Activated CD4-positive, alpha-beta T cell treated with anti-CD3 and anti-CD28 coated beads for 1 hour (primary cell): ENCODE measurements around the gene GLYATL1B.
"Not testable (repeated sequence)": the region's sequence is repeated elsewhere in the genome, so short reads cannot be mapped to it uniquely, and the experiment has no call there.

ENCODE experiments used
- DNase-seq: peaks from one replicate; pipeline ENCODE4 v3.0.0-alpha.2; 2020

The GLYATL1B gene, protein sequence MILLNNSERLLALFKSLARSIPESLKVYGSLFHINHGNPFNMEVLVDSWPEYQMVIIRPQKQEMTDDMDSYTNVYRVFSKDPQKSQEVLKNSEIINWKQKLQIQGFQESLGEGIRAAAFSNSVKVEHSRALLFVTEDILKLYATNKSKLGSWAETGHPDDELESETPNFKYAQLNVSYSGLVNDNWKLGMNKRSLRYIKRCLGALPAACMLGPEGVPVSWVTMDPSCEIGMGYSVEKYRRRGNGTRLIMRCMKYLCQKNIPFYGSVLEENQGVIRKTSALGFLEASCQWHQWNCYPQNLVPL

DNA sequence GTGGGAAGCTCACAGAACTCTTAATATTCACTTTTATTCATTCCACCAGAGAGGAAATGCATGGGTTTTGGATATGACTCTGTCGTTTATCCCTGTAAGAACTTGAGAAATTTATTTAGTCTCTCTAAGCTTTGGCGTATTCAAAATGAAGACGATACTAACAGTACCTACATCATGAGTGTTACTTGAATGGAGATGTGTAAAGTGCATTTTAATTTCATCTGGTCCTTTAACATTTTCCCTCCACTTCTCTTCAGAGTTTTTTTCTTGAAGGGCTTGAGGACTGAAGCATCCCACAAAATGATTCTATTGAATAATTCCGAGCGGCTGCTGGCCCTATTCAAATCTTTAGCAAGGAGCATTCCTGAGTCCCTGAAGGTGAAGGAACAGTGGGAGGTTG lies at the start of gene GLYATL1B:
Gene GLYATL1B (plus strand): TSS at position 301 of the 400 bp plus-strand sequence. CDS start 0 bp downstream, at position 301.
- DNase-seq, result not testable (repeated sequence)

DNA sequence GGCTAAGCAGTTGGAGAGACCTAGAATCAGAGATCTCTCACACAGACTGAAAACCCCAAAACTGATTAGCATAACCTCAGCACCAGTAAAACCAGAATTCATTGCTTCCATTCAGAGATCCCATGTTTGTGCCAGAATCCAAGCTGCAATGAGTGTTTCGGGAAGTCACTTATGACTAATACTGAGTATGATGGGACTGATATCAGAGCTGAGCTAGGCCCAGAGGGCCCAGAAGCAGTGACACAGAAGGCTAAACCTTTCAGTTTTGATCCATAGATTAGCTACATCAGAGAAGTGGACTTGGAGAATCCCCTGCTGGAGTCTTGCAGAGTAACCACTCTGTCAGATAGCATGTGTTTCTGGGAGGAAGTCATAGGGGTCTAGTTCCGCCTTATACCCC lies 49.6 kb upstream of the GLYATL1B start:
- DNase-seq, result not testable (repeated sequence)

DNA sequence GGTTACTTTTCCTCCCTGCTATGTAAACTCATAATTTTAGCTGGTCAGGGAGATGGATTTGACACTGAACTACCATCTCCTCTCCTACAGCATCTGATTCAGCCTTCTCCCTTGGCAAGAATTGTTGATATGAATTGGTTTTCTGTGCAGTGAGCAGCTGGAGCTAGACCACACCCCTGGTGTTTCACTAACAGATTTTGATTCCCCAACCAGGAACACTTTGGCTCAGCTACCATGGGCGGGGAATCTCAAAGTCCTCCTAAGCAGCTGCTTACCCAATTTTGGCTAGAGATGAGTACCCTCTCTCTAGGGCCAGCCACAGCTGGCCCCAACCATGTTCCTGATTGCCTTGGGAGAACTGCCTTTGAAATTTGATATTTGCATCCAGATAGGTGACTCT lies 48.7 kb upstream of the GLYATL1B start:
- not testable (repeated sequence) for DNase-seq

DNA sequence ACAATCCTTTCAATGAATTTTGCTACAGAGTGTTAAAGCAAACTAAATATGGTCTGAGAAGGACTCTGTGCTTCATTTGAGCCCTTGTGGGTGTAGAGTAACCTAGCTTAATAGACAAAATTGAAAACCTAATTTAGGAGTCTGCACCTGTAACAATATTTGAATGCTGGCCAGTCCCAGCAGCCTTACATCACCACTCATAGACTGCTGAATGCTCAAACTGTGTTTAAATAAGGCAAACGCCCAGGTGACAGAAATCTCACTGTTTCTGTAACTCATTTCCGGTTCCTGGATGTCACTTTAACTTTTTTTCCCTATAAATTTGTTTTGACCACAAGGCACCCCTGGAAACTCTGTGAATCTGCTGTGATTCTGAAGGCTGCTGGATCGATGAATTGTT lies 45.5 kb upstream of the GLYATL1B start:
- DNase-seq, result no peak

DNA sequence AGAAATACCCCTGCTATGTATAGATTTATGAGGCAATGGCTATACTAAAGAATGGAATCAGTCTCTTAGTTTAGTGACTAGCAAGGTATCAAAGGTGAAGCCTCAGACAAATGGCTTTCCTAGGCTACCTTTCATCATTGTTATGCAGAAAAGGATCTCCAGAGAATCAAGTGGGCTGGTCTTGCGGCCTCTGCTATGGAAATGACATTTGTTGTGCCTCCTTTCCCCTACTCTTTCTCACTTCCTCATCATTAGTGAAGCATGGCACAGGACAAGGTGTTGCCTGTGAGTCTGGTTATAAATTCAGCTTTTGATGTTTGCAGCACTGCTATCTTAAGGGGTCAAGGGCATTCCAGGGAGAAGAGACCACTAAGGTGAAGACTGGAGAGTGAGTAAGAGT lies 34.7 kb upstream of the GLYATL1B start:
- not testable (repeated sequence) for DNase-seq

DNA sequence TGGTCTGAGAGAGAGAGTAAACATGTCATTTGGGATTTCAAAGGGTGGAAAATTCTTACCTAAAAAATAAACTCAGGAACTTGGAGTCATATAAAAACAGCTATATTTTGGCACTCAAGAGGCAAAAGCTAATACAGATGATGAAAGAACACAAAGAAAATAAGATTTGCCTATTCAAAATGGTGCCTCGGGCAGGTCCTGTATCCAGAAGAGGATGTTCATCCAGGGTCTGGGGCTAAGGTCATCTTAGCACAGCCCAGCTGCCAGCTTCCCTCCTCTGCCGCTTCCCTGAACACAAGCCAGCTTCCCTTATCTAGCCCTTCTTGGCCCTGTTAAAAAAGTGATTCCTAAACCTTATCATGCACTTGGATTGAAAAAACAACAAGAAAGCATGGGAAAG lies 33.8 kb upstream of the GLYATL1B start:
- not testable (repeated sequence) for DNase-seq

DNA sequence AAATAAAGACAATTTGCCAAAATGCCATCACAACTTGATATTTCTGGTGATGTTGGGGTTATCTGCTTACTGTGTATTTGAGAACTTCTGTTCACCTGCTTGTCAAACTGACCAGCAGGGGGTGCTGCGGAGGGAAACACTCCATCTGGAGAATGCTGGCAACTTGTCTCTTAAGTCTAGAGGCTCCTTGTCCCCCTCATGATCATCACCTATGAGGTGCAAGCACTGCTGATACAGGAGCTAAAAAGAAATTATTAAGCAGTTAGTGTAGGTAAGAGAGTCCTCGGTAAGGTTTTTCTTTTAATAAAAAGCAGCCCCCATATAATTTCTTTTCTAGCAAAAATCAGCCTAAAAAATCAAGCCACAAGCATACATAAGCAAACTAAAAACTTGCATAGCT lies 32.7 kb upstream of the GLYATL1B start:
- peak; percentile 67 for DNase-seq

DNA sequence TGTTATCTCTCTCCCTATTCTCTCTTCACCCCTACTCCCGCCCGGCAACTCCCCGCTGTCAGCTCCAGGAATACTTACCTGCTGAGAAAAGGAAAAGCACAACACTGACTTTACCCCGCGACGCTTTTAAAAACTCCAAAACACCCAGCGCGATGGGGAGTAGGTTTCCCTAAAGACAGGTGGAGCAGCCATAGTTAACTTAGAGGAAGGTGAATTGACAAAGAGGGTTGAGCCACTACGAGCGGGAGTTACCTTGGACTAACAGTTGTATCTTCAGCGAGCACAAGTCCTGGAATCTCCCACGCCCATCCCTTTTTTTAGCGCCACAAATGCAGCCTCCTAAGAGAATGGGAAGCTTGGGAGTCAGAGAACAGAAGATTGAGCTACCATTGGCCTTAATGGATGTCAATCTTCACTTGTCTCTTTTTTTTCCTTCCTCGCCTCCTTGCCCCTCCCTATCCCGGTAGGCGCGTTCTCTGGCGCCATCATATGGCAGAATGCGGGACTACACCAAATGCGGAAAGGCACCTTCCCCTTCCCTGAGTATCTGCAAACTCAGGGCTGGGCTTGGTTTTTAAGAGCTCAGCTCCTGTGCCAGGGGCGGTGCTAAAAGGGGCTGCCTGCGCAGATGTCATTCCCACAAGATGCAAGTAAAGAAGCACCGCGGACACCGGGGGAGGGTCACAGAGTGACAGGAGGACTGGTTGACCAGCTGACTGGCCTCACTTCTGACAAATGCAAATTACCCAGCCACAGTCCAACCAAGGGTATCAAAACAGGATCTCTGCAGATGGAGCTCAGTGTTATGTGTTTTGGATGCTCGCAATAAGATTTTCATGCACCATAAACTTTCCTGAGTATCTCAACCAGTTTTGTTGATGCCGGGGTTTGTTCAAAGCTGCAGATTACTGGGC lies 27.7 kb upstream of the GLYATL1B start:
- DNase-seq, result peak; percentile 56

DNA sequence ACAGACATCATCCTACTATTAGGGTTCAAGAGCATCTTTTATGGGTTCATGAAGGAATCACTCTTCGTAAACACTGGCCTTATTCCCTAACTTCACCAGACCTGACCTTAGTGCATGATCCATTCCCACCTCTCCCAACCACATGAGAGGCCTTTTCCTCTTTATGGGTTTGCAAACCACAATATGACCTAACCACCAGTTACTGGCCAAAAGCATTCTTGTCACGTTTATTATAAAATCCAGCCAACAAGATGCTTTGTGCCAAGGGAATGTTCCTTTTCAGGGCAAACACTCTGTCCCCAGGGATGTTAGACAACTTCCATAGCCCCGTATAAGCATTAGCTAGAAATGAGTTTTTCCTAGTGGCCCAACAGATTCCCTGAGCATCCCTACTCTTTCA lies 26.0 kb upstream of the GLYATL1B start:
- DNase-seq, result not testable (repeated sequence)

DNA sequence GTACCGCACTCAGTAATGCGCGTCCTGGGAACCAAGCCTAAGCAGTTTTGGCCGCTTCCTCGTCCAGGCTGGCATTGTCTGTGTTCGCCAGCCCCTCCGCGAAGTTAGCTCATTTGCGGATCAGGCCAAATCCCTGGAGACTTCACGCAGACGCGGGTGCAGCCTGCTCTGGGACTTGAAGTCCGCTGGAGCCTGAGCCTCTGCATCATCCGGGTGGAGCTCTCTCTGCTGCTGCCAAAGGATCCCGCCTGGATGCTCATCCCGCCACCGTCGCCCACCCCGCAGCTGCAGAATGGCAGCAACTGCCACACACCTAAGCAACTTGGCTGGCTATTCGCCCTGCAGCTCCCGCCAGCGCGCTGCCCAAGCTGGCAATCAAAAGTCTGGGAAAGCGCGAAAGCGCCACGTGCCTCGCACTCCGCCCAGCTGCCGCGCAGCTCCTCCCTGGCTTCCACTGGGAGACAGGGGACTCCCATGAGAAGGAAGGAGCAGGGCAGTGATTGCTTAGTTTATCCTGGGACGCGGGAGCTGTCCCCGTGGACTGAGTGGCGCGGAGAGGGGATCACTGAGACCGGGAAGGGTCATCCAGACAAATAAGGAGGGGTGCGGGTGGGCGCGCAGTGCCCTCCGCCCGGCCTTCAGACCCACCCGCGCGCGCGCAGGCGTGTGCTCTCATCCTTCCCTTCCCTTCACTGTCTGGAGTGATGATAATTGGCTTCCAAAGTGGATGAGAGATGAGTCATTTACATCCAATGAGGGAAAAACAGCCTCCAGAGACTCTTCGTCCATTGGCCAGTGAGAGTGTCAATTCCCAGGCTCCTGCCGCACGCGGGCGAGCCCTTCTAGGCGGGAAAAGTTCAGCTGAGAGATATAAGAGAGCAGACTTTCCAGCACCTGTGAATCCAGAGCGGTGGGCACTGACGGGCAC lies 23.2 kb upstream of the GLYATL1B start:
- DNase-seq, result no peak

DNA sequence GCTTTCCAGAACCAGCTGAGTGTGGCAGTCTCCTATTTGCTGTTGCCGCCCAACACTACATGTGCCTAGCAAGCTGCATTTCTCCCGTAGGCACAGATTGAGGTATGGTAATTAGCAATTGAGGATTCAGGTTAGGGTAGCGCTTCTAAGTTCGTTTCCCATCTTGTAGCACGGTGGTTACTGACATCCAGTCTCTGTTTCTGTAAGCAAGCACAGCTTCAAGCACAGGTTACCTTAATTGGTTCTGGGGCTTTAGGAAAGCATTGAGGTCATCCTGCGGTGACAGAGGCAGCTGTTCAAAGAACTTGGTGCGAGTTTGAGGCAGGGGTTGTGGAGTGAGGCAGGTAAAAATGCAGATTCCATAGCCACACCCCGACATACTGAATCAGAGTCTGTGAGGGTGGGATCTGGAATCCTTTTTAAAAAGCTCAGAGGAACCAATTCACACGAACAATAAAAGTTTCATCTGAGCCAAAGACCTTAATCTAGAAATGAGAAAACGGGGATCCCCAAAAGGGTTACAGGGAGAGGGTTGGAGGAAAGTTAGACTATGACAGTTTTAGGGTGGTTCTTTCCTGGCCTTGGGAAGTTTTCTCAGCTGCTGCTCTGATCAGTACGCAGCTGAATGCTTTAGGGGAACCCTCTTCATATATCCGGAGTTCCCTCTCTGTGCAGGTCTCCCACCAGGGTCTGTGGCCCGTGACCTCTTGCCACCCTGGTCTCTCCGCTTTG lies 21.9 kb upstream of the GLYATL1B start:
- DNase-seq, result not testable (repeated sequence)

DNA sequence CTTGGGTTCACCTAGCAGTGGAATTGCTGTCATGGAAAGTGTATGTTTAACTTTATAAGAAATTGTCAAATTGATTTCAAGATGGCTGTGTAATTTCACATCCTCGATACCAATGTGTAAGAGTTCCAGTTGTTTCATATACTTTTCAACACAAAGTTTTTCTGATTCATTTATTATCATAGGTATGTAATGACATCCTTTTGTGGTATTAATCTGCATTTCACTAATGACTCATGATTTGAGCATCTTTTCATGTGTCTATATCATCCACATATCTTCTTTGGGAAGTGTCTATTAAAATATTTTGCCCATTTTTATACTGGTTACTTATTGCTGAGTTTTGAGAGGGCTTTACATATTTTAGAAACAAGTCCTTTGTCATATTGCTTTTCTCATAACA lies 17.0 kb upstream of the GLYATL1B start:
- no peak for DNase-seq

DNA sequence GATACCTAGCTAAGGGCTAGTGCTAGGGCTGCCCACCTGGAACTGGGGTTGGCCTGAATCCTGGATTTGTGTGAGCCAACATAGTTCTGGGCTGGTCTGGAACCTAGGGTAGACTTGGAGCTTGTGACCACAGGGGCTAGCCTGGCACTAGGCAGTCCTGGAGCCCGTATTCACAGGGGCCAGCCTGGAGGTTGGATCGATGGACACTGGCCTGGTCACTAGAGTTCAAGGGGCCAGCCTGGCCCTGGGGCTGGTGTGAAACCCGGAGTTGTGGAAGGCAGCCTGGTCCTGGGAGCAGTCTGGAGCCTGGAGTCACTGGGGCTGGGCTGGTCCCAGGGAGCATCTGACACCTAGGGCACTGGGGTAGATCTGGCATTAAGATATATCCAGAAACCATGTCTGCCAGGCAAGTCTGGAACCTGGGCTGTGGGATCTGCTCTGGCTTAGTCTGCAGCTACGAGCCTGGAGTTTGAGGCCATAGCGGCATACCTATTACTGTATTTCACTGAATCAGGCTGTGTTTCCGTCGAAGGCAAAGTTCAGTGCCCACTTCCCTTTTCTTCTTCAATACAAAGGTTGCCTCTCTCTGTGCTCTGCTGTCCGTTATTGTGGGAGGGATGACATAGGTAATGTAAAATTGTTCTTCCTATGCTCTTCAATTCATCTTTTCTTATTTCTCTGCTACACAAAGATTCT lies 9.1 kb upstream of the GLYATL1B start:
- no peak for DNase-seq

DNA sequence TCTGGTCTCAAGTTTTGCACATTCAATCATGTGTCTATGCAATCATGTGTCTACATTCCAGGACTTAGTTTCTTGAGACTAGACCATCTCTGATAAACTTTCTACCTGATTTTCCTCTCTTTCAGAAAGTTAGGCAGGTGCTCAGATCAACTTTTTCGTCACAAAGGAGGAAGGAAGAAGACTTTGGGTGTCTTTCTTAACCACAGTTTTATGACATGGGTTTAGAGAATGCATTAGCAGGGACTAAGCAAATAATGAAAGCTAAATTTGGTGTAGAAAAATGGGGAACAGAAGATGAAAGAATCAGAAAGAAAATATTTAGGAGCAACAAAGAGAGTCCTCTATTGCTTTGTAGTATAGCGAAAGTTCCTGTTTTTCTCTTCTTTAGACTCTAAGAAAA lies 7.7 kb upstream of the GLYATL1B start:
- DNase-seq, result no peak

DNA sequence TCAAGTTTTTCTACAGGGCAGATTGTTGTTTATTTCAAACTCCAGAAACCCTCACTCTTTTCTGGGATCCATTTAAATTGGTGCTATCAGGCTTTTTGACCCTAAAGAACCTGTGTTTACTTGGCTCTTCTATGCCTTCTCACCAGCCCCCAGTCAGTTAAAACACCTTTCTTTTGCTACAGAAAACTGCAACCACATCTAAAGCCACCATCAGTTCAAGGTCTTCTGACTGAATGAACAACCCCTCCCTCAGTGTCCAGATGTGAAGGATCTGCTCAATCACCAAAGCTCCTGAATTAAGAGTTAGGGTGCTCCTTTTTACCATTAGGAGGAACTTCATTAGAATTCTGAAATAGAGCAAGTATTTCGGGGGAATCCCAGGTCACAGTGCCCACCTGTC lies 7.0 kb upstream of the GLYATL1B start:
- no peak for DNase-seq

DNA sequence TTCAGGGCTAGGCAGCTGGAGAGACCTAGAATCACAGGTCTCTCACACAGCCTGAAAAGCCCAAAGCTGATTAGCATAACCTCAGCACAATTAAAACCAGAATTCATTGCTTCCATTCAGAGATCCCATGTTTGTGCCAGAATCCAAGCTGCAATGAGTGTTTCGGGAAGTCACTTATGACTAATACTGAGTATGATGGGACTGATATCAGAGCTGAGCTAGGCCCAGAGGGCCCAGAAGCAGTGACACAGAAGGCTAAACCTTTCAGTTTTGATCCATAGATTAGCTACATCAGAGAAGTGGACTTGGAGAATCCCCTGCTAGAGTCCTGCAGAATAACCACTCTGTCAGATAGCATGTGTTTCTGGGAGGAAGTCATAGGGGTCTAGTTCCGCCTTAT lies 5.7 kb upstream of the GLYATL1B start:
- not testable (repeated sequence) for DNase-seq

DNA sequence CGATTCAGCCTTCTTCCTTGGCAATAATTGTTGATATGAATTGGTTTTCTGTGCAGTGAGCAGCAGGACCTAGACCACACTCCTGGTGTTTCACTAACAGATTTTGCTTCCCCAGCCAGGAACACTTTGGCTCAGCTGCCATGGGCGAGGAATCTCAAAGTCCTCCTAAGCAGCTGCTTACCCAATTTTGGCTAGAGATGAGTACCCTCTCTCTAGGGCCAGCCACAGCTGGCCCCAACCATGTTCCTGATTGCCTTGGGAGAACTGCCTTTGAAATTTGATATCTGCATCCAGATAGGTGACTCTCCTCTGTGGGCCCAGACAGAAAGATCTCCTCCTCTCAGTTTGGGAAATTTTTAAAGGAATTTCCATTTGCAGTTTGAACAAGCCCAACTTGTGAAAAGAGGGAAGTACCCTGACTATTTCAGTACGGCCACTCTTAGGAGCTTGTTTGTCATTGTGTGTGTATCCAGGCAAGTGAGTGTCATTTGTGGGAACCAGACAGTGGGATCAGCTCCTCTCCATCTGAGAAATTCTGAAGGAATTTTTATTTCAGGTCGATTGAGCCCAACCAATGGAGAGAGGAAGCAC lies 4.6 kb upstream of the GLYATL1B start:
- DNase-seq, result not testable (repeated sequence)

DNA sequence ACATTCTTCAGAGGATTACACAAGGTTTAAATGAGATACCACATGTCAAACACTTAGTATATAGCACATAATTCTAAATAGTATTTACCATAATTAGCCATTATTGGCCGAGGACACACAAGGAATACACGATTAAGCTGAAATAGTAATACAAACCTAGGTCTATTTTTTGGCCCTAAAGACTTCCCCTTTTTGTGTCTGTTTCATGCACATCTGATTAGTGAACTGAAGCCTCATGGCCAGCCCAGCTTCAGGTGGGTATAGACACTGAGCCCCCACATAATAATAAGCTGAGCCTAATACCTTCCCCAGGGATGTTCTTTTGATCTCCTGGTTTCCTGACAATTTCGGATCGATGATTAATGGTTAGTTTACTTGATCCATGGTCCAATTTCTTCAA lies 2.1 kb downstream of the GLYATL1B start:
- no peak for DNase-seq

DNA sequence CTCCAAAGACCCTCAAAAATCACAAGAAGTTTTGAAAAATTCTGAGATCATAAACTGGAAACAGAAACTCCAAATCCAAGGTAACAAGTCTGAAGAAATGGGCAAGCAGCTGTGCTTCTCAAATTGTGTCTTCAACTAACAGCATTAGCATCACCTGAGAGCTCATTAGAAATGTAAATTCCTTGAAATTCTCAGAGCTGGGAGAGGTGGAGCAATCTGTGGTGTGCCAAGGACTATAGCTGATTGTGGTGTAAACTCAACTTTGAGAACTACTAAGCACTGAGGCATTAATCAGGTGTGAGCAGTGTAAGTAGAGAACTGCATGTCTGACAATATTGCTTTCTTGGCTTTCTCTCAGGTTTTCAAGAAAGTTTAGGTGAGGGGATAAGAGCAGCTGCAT lies 7.5 kb downstream of the GLYATL1B start:
- not testable (repeated sequence) for DNase-seq

DNA sequence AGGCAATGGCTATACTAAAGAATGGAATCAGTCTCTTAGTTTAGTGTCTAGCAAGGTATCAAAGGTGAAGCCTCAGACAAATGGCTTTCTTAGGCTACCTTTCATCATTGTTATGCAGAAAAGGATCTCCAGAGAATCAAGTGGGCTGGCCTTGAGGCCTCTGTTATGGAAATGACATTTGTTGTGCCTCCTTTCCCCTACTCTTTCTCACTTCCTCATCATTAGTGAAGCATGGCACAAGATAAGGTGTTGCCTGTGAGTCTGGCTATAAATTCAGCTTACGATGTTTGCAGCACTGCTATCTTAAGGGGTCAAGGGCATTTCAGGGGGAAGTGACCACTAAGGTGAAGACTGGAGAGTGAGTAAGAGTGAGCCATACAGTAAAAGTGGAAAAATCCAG lies 9.1 kb downstream of the GLYATL1B start:
- DNase-seq, result not testable (repeated sequence)

DNA sequence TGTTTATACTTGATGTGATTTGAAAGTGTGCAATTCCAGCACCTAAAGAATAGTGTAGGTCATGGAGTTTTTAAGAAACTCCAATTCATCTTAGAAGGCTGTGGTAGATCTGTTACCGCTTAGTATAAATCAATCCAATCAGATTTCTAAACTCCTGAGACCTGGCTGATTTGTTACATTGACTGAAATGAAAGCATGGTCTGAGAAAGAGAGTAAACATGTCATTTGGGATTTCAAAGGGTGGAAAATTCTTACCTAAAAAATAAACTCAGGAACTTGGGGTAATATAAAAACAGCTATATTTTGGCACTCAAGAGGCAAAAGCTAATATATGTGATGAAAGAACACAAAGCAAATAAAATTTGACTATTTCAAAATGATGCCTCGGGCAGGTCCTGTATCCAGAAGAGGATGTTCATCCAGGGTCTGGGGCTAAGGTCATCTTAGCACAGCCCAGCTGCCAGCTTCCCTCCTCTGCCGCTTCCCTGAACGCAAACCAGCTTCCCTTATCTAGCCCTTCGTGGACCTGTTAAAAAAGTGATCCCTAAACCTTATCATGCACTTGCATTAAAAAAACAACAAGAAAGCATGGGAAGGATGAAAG lies 10.0 kb downstream of the GLYATL1B start:
- DNase-seq, result not testable (repeated sequence)
